ELR (cell line): ENCODE measurements around the gene MED29.

Source experiments
- DNase-seq: peaks from one replicate; pipeline ENCODE4 v3.0.0-alpha.2; 2015; ENCODE audit warnings: low read depth

The MED29 gene

GRCh38 chr19:39411081-39411831 lies 20.1 kb downstream of the MED29 start:
- no peak for DNase-seq

GRCh38 chr19:39411832-39412099 lies 20.6 kb downstream of the MED29 start:
- peak; percentile 94 for DNase-seq

- peak; percentile 99 for DNase-seq
These were observed 21.1 kb downstream of the MED29 start, which contains the start of gene PLEKHG2 for GRCh38 chr19:39412100-39412866. TSS of gene PLEKHG2 (plus strand) at chr19:39412669. CDS start at chr19:39414087, 1,418 bp downstream.

- DNase-seq: no peak
These were observed 21.7 kb downstream of the MED29 start for GRCh38 chr19:39412867-39413271.

GRCh38 chr19:39413272-39413910 lies 22.2 kb downstream of the MED29 start:
- DNase-seq: peak; percentile 42

GRCh38 chr19:39413911-39414608 lies 22.9 kb downstream of the MED29 start:
- DNase-seq: peak; percentile 42

GRCh38 chr19:39415111-39416046 lies 24.2 kb downstream of the MED29 start:
- no peak for DNase-seq

- no peak for DNase-seq
These were observed 25.3 kb downstream of the MED29 start for GRCh38 chr19:39416152-39417120.

- DNase-seq: no peak
These were observed 26.4 kb downstream of the MED29 start for GRCh38 chr19:39417463-39418181.

- peak; percentile 45 for DNase-seq
These were observed 27.8 kb downstream of the MED29 start for GRCh38 chr19:39419003-39419402.

GRCh38 chr19:39420769-39421168 lies 29.6 kb downstream of the MED29 start:
- no peak for DNase-seq

- DNase-seq: no peak
These were observed 30.8 kb downstream of the MED29 start for GRCh38 chr19:39422020-39422419.

GRCh38 chr19:39423258-39424086 lies 32.3 kb downstream of the MED29 start:
- DNase-seq: no peak

- no peak for DNase-seq
These were observed 33.8 kb downstream of the MED29 start for GRCh38 chr19:39424934-39425333.

GRCh38 chr19:39425744-39426143 lies 34.6 kb downstream of the MED29 start:
- DNase-seq: no peak

- DNase-seq: no peak
These were observed 35.0 kb downstream of the MED29 start for GRCh38 chr19:39426170-39426569.

- DNase-seq: no peak
These were observed 36.5 kb downstream of the MED29 start for GRCh38 chr19:39427707-39428106.

- DNase-seq: peak; percentile 72
These were observed 37.3 kb downstream of the MED29 start for GRCh38 chr19:39428283-39429112.
